Measurements from ENCODE around the gene TBC1D32.

Gene TBC1D32

DNA sequence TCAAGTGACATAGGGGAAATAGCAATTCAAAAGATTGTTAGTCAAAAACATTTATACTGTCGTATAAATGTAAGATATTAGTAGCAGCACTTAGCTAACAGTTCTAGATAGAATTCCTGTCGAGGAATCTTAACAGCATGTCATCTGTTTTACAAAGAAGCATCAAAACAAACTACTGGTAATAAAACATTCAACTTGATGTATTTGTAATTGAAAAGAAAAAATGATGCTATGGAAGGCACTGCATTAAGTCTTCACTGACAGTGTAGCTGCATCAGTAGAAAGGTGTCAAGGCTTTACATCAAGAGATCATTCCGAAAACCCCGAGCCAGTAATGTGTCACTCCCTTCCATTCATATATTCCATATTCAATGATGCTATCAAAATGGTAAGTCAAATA is 223.5 kb downstream of the TBC1D32 start:
- no peak overlapping the region for H3K18ac ChIP-seq (ENCODE audit: low read length)
- no peak overlapping the region for H2BK5ac ChIP-seq (ENCODE audit: low read depth, low read length, poor library complexity)
- no peak overlapping the region for H3K9ac ChIP-seq (ENCODE audit: low read length)
- no peaks in the 10 kb centered on the region for H3K36me3 ChIP-seq (ENCODE audit: control insufficient read depth in 1 of 2, insufficient read depth in 2 of 2, low read length in 2 of 2)
- H3K4ac ChIP-seq (ENCODE audit: low read depth, low read length), result no peak overlapping the region
- no peak overlapping the region for H2AFZ ChIP-seq (ENCODE audit: insufficient read depth, low read length, poor library complexity)
- H3K9me3 ChIP-seq (ENCODE audit: insufficient read depth, low read depth, low read length), result no peaks in the 10 kb centered on the region
- no peaks in the 10 kb centered on the region for H3K27me3 ChIP-seq (ENCODE audit: insufficient read depth, low read length)
- no peaks in the 10 kb centered on the region for H3K79me1 ChIP-seq (ENCODE audit: low read length)
- no peaks in the 10 kb centered on the region for H3K79me2 ChIP-seq (ENCODE audit: control insufficient read depth, insufficient read depth, low read length, poor library complexity)
- WGBS (ENCODE audit: extremely low coverage, insufficient coverage, insufficient read length), result no CpG with 5 or more reads among the region's 4 CpGs
- no peak overlapping the region for H2BK12ac ChIP-seq (ENCODE audit: low read length)
- no peaks in the 10 kb centered on the region for H3K4me1 ChIP-seq (ENCODE audit: control insufficient read depth in 1 of 2, insufficient read depth in 2 of 2, low read length in 2 of 2)
- H4K12ac ChIP-seq (ENCODE audit: low read depth, low read length), result no peak overlapping the region
- no peak overlapping the region for H4K91ac ChIP-seq (ENCODE audit: low read depth, low read length)
- no peak overlapping the region for H3K27ac ChIP-seq (ENCODE audit: low read depth, low read length)
- H2BK120ac ChIP-seq (ENCODE audit: insufficient read depth, low read length, poor library complexity), result no peak overlapping the region
- no peak overlapping the region for H3K14ac ChIP-seq (ENCODE audit: low read length)
- no peak overlapping the region for H4K8ac ChIP-seq (ENCODE audit: low read depth, low read length)
- H3K4me3 ChIP-seq (ENCODE audit: low read depth, low read length), result no peak overlapping the region
- H3K4me2 ChIP-seq (ENCODE audit: low read length), result no peak overlapping the region
- H3K23ac ChIP-seq (ENCODE audit: low read length), result no peak overlapping the region
- no peak overlapping the region for H2AK5ac ChIP-seq (ENCODE audit: low read length)
- DNase-seq, result no peak

GRCh38 chr6:121106962-121107361 is 227.3 kb downstream of the TBC1D32 start:
- Histone ChIP-seq H3K79me1 (ENCODE audit: low read length) (no peaks in the 10 kb centered on the region), H3K4me3 (ENCODE audit: low read depth, low read length) (no peak overlapping the region), H2BK120ac (ENCODE audit: insufficient read depth, low read length, poor library complexity) (no peak overlapping the region), H3K79me2 (ENCODE audit: control insufficient read depth, insufficient read depth, low read length, poor library complexity) (no peaks in the 10 kb centered on the region), H4K12ac (ENCODE audit: low read depth, low read length) (no peak overlapping the region), H4K8ac (ENCODE audit: low read depth, low read length) (no peak overlapping the region), H3K36me3 (ENCODE audit: control insufficient read depth in 1 of 2, insufficient read depth in 2 of 2, low read length in 2 of 2) (no peaks in the 10 kb centered on the region), H3K14ac (ENCODE audit: low read length) (no peak overlapping the region), H2BK5ac (ENCODE audit: low read depth, low read length, poor library complexity) (no peak overlapping the region), H4K91ac (ENCODE audit: low read depth, low read length) (no peak overlapping the region), H3K4ac (ENCODE audit: low read depth, low read length) (no peak overlapping the region), H3K4me2 (ENCODE audit: low read length) (no peak overlapping the region), H3K18ac (ENCODE audit: low read length) (no peak overlapping the region), H3K27me3 (ENCODE audit: insufficient read depth, low read length) (no peaks in the 10 kb centered on the region), H2BK12ac (ENCODE audit: low read length) (no peak overlapping the region), H3K23ac (ENCODE audit: low read length) (no peak overlapping the region), H3K4me1 (ENCODE audit: control insufficient read depth in 1 of 2, insufficient read depth in 2 of 2, low read length in 2 of 2) (no peaks in the 10 kb centered on the region), H3K9me3 (ENCODE audit: insufficient read depth, low read depth, low read length) (no peaks in the 10 kb centered on the region), H3K9ac (ENCODE audit: low read length) (no peak overlapping the region), H3K27ac (ENCODE audit: low read depth, low read length) (no peak overlapping the region), H2AFZ (ENCODE audit: insufficient read depth, low read length, poor library complexity) (no peak overlapping the region), H2AK5ac (ENCODE audit: low read length) (no peak overlapping the region)
- DNase-seq, result no peak
- WGBS (ENCODE audit: extremely low coverage, insufficient coverage, insufficient read length), result no CpG with 5 or more reads among the region's 1 CpG

DNA sequence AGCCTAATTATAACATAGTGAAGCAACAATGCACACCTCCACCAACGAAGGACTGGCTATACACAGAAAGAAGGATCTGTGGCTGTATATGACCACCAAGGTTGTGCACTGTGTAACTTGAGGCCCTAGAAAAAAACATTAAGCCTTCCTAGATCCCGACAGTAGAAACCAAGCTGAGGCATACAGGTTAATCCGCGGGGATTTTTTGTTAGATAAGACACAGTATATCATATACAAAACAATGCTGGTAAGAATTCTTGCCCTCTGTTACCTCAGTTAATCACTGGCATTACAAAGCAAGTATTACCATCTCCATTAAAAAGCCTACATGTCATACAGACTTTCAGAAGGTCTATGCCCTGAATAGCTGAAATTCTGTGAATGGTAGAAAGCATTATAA is 228.8 kb downstream of the TBC1D32 start:
- Histone ChIP-seq H3K23ac (ENCODE audit: low read length) (no peak overlapping the region), H3K4me1 (ENCODE audit: control insufficient read depth in 1 of 2, insufficient read depth in 2 of 2, low read length in 2 of 2) (no peaks in the 10 kb centered on the region), H3K27me3 (ENCODE audit: insufficient read depth, low read length) (no peaks in the 10 kb centered on the region), H3K36me3 (ENCODE audit: control insufficient read depth in 1 of 2, insufficient read depth in 2 of 2, low read length in 2 of 2) (no peaks in the 10 kb centered on the region), H3K27ac (ENCODE audit: low read depth, low read length) (no peak overlapping the region), H4K8ac (ENCODE audit: low read depth, low read length) (no peak overlapping the region), H3K9me3 (ENCODE audit: insufficient read depth, low read depth, low read length) (no peaks in the 10 kb centered on the region), H2AFZ (ENCODE audit: insufficient read depth, low read length, poor library complexity) (no peak overlapping the region), H2BK5ac (ENCODE audit: low read depth, low read length, poor library complexity) (no peak overlapping the region), H2BK12ac (ENCODE audit: low read length) (no peak overlapping the region), H3K79me2 (ENCODE audit: control insufficient read depth, insufficient read depth, low read length, poor library complexity) (no peaks in the 10 kb centered on the region), H3K4ac (ENCODE audit: low read depth, low read length) (no peak overlapping the region), H2AK5ac (ENCODE audit: low read length) (no peak overlapping the region), H3K4me2 (ENCODE audit: low read length) (no peak overlapping the region), H4K12ac (ENCODE audit: low read depth, low read length) (no peak overlapping the region), H3K14ac (ENCODE audit: low read length) (no peak overlapping the region), H2BK120ac (ENCODE audit: insufficient read depth, low read length, poor library complexity) (no peak overlapping the region), H3K4me3 (ENCODE audit: low read depth, low read length) (no peak overlapping the region), H3K79me1 (ENCODE audit: low read length) (no peaks in the 10 kb centered on the region), H3K18ac (ENCODE audit: low read length) (no peak overlapping the region), H3K9ac (ENCODE audit: low read length) (no peak overlapping the region), H4K91ac (ENCODE audit: low read depth, low read length) (no peak overlapping the region)
- WGBS (ENCODE audit: extremely low coverage, insufficient coverage, insufficient read length), result no CpG with 5 or more reads among the region's 4 CpGs
- peak; percentile 1 to 47 for DNase-seq

GRCh38 chr6:121093928-121094327 is 240.4 kb downstream of the TBC1D32 start:
- Histone ChIP-seq H2AFZ (ENCODE audit: insufficient read depth, low read length, poor library complexity) (no peak overlapping the region), H3K9me3 (ENCODE audit: insufficient read depth, low read depth, low read length) (no peaks in the 10 kb centered on the region), H2BK5ac (ENCODE audit: low read depth, low read length, poor library complexity) (no peak overlapping the region), H3K79me2 (ENCODE audit: control insufficient read depth, insufficient read depth, low read length, poor library complexity) (no peaks in the 10 kb centered on the region), H2BK12ac (ENCODE audit: low read length) (no peak overlapping the region), H3K4me2 (ENCODE audit: low read length) (no peak overlapping the region), H2AK5ac (ENCODE audit: low read length) (no peak overlapping the region), H3K27me3 (ENCODE audit: insufficient read depth, low read length) (no peaks in the 10 kb centered on the region), H3K23ac (ENCODE audit: low read length) (no peak overlapping the region), H3K79me1 (ENCODE audit: low read length) (no peaks in the 10 kb centered on the region), H3K14ac (ENCODE audit: low read length) (no peak overlapping the region), H3K4me3 (ENCODE audit: low read depth, low read length) (no peak overlapping the region), H4K8ac (ENCODE audit: low read depth, low read length) (no peak overlapping the region), H3K4ac (ENCODE audit: low read depth, low read length) (no peak overlapping the region), H4K12ac (ENCODE audit: low read depth, low read length) (no peak overlapping the region), H2BK120ac (ENCODE audit: insufficient read depth, low read length, poor library complexity) (no peak overlapping the region), H3K9ac (ENCODE audit: low read length) (no peak overlapping the region), H3K36me3 (ENCODE audit: control insufficient read depth in 1 of 2, insufficient read depth in 2 of 2, low read length in 2 of 2) (no peaks in the 10 kb centered on the region), H3K4me1 (ENCODE audit: control insufficient read depth in 1 of 2, insufficient read depth in 2 of 2, low read length in 2 of 2) (no peaks in the 10 kb centered on the region), H4K91ac (ENCODE audit: low read depth, low read length) (no peak overlapping the region), H3K18ac (ENCODE audit: low read length) (no peak overlapping the region), H3K27ac (ENCODE audit: low read depth, low read length) (no peak overlapping the region)
- no peak for DNase-seq

DNA sequence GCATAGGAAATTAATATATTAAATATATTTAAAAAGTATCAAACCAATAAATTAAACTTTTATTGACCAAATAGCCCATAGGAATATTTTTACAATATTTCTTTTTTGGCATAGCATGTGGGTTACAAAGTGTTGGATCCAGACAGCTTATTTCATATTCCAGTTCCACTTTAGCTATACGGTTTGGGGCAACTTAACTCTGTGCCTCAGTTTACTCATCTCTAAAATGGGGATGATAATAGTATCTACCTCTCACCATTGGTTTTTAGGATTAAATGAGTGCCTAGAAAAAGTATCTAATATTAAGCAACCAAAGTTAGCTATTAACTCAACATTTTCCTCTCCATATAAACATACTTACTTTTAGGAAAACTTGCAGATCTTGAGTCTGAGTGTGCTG is 243.8 kb downstream of the TBC1D32 start:
- Histone ChIP-seq H2AFZ (ENCODE audit: insufficient read depth, low read length, poor library complexity) (no peak overlapping the region), H3K79me1 (ENCODE audit: low read length) (no peaks in the 10 kb centered on the region), H4K8ac (ENCODE audit: low read depth, low read length) (no peak overlapping the region), H2BK12ac (ENCODE audit: low read length) (no peak overlapping the region), H2BK120ac (ENCODE audit: insufficient read depth, low read length, poor library complexity) (no peak overlapping the region), H3K18ac (ENCODE audit: low read length) (no peak overlapping the region), H3K4me2 (ENCODE audit: low read length) (no peak overlapping the region), H3K27me3 (ENCODE audit: insufficient read depth, low read length) (no peaks in the 10 kb centered on the region), H3K4me3 (ENCODE audit: low read depth, low read length) (no peak overlapping the region), H3K36me3 (ENCODE audit: control insufficient read depth in 1 of 2, insufficient read depth in 2 of 2, low read length in 2 of 2) (no peaks in the 10 kb centered on the region), H2AK5ac (ENCODE audit: low read length) (no peak overlapping the region), H3K4ac (ENCODE audit: low read depth, low read length) (no peak overlapping the region), H4K12ac (ENCODE audit: low read depth, low read length) (no peak overlapping the region), H2BK5ac (ENCODE audit: low read depth, low read length, poor library complexity) (no peak overlapping the region), H3K9me3 (ENCODE audit: insufficient read depth, low read depth, low read length) (no peaks in the 10 kb centered on the region), H3K9ac (ENCODE audit: low read length) (no peak overlapping the region), H3K27ac (ENCODE audit: low read depth, low read length) (no peak overlapping the region), H3K23ac (ENCODE audit: low read length) (no peak overlapping the region), H3K79me2 (ENCODE audit: control insufficient read depth, insufficient read depth, low read length, poor library complexity) (no peaks in the 10 kb centered on the region), H3K4me1 (ENCODE audit: control insufficient read depth in 1 of 2, insufficient read depth in 2 of 2, low read length in 2 of 2) (no peaks in the 10 kb centered on the region), H3K14ac (ENCODE audit: low read length) (no peak overlapping the region), H4K91ac (ENCODE audit: low read depth, low read length) (no peak overlapping the region)
- no CpG with 5 or more reads among the region's 1 CpG for WGBS (ENCODE audit: extremely low coverage, insufficient coverage, insufficient read length)
- DNase-seq, result no peak

All from trophoblast cell (in vitro differentiated cells and primary cell).